Lower leg skin (tissue), 3 donors: ENCODE results near the gene KCNN3.

ENCODE experiments used
- POLR2A ChIP-seq, 2 donors: fragments of 450-650 bp; IDR thresholded peaks; one replicate each; pipeline ENCODE4 v1.6.1; 2016 to 2017; ENCODE audit warnings: antibody characterized with exemption in 2 of 2, mild to moderate bottlenecking in 1 of 2, moderate library complexity in 1 of 2
- TF ChIP-seq, protein P1 (sequence below), 3 donors: fragments of 450-650 bp; IDR thresholded peaks; one replicate each; pipeline ENCODE4 v1.5.1; 2016; ENCODE audit warnings: antibody characterized with exemption in 3 of 3, mild to moderate bottlenecking in 3 of 3, moderate library complexity in 2 of 3

DNA sequence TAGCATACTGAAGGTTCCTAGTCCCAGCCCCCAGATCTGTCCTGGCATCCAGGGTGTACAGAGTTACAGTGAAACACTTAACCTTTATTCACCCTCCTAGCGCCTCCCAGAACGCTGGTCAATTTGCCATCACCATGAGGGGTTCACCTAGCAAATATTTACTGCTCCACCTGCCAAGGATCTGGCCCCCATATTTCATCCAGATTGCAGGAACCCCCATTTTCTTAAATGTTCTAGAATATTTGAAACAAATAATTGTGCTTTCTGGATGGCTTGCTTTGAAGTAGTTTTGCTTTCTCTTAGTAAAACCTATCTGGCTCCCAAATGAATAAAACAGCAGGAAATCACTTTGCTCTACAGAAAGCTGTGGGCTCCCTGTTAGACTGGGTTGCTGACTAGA lies 37.7 kb downstream of the KCNN3 start:
- TF ChIP-seq, protein P1, sequence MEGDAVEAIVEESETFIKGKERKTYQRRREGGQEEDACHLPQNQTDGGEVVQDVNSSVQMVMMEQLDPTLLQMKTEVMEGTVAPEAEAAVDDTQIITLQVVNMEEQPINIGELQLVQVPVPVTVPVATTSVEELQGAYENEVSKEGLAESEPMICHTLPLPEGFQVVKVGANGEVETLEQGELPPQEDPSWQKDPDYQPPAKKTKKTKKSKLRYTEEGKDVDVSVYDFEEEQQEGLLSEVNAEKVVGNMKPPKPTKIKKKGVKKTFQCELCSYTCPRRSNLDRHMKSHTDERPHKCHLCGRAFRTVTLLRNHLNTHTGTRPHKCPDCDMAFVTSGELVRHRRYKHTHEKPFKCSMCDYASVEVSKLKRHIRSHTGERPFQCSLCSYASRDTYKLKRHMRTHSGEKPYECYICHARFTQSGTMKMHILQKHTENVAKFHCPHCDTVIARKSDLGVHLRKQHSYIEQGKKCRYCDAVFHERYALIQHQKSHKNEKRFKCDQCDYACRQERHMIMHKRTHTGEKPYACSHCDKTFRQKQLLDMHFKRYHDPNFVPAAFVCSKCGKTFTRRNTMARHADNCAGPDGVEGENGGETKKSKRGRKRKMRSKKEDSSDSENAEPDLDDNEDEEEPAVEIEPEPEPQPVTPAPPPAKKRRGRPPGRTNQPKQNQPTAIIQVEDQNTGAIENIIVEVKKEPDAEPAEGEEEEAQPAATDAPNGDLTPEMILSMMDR (IDR thresholded peaks at IDR 0.05), result no peak
- TF ChIP-seq POLR2A (IDR thresholded peaks at IDR 0.05), result no peak
